MM.1S (cell line): ENCODE results near the gene SUFU.

Experiments used
- DNase-seq: peaks from one replicate; pipeline ENCODE4 v3.0.0-alpha.2; 2015
- H2AFZ ChIP-seq: fragments of 300-600 bp; sonication (generic); 2 replicates; pipeline ENCODE4 v1.6.0; 2016; ENCODE audit warnings: antibody characterized with exemption, low read length
- H3F3A ChIP-seq: fragments of 300-600 bp; sonication (generic); 2 replicates; pipeline ENCODE4 v1.6.1; 2016; ENCODE audit warnings: mild to moderate bottlenecking, antibody characterized with exemption, low read length, moderate library complexity, mixed read lengths; ENCODE audit not compliant: insufficient read depth
- H3K27ac ChIP-seq: fragments of 300-600 bp; sonication (generic); 2 replicates; pipeline ENCODE4 v1.5.1; 2016; ENCODE audit warnings: mild to moderate bottlenecking, low read length
- H3K27me3 ChIP-seq: fragments of 300-600 bp; sonication (generic); replicated peaks from 2 replicates; pipeline ENCODE4 v1.6.0; 2016; ENCODE audit warnings: low read length; ENCODE audit not compliant: insufficient read depth
- H3K36me3 ChIP-seq: fragments of 300-600 bp; sonication (generic); replicated peaks from 2 replicates; pipeline ENCODE4 v1.6.1; 2016; ENCODE audit warnings: mild to moderate bottlenecking, low read length, mixed read lengths; ENCODE audit not compliant: insufficient read depth
- H3K4me1 ChIP-seq: fragments of 300-600 bp; sonication (generic); 2 replicates; pipeline ENCODE4 v1.6.1; 2016; ENCODE audit warnings: low read length, mixed read lengths
- H3K4me2 ChIP-seq: fragments of 300-600 bp; sonication (generic); 2 replicates; pipeline ENCODE4 v1.6.0; 2016; ENCODE audit warnings: low read depth, low read length
- H3K4me3 ChIP-seq: fragments of 300-600 bp; sonication (generic); 2 replicates; pipeline ENCODE4 v1.5.1; 2016; ENCODE audit warnings: low read length, mixed read lengths
- H3K79me2 ChIP-seq: fragments of 300-600 bp; sonication (generic); 2 replicates; pipeline ENCODE4 v1.6.1; 2016; ENCODE audit warnings: mixed run types, low read length, mixed read lengths
- H3K9ac ChIP-seq: fragments of 300-600 bp; sonication (generic); 2 replicates; pipeline ENCODE4 v1.6.1; 2016; ENCODE audit warnings: low read length, mixed read lengths
- H3K9me2 ChIP-seq: fragments of 300-600 bp; sonication (generic); replicated peaks from 2 replicates; pipeline ENCODE4 v1.6.1; 2016; ENCODE audit warnings: mild to moderate bottlenecking, low read length, mixed read lengths; ENCODE audit not compliant: insufficient read depth
- H3K9me3 ChIP-seq: fragments of 300-600 bp; sonication (generic); replicated peaks from 2 replicates; pipeline ENCODE4 v1.6.1; 2016; ENCODE audit warnings: mild to moderate bottlenecking, low read length, mixed read lengths; ENCODE audit not compliant: insufficient read depth
- H4K20me1 ChIP-seq: fragments of 300-600 bp; sonication (generic); 2 replicates; pipeline ENCODE4 v1.6.1; 2016; ENCODE audit warnings: mild to moderate bottlenecking, low read length, moderate library complexity, mixed read lengths; ENCODE audit not compliant: insufficient read depth
- EZH2 ChIP-seq: fragments of 300-600 bp; sonication (generic); optimal IDR thresholded peaks from 2 replicates; pipeline ENCODE3; 2017; ENCODE audit warnings: low read depth, mild to moderate bottlenecking, antibody characterized with exemption, low read length, mixed read lengths
- EZH2phosphoT487 ChIP-seq: fragments of 300-600 bp; sonication (generic); IDR thresholded peaks from 2 replicates; pipeline ENCODE4 v1.6.1; 2018; ENCODE audit warnings: antibody characterized with exemption, low read length
- TF ChIP-seq, protein P1 (sequence below): fragments of 300-600 bp; sonication (generic); IDR thresholded peaks from 2 replicates; pipeline ENCODE4 v1.5.1; 2016; ENCODE audit warnings: antibody characterized with exemption, low read length, mixed read lengths

The SUFU gene

DNA sequence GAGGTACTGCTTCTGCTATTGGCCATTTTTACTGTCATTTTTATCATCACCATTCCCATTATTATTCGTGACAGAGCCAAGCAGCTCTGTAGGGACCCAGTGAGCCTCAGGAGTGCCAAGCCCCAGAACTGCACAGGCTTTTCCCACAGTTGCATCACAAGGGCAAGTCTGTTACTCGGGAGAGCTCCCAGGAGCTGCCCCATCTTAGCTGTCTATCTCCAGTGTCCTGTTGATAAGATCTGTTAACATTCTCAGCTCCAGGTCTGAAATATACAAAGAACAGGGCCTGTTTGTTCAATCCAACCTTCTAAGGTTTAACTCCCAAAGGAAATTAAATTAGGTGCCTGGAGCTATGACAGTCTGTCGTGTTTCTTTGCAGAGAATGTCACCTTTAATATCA lies 120.3 kb downstream of the SUFU start:
- Histone ChIP-seq H3K9ac (no peak overlapping the region), H3K36me3 (no peaks in the 10 kb centered on the region), H2AFZ (no peak overlapping the region), H3K27ac (no peak overlapping the region), H3K4me1 (no peaks in the 10 kb centered on the region), H3K79me2 (no peaks in the 10 kb centered on the region), H3K27me3 (no peaks in the 10 kb centered on the region), H3K9me2 (no peaks in the 10 kb centered on the region), H4K20me1 (no peaks in the 10 kb centered on the region), H3F3A (no peaks in the 10 kb centered on the region), H3K9me3 (no peaks in the 10 kb centered on the region), H3K4me3 (no peak overlapping the region), H3K4me2 (no peak overlapping the region)
- TF ChIP-seq EZH2: no peak
- no peak for DNase-seq

DNA sequence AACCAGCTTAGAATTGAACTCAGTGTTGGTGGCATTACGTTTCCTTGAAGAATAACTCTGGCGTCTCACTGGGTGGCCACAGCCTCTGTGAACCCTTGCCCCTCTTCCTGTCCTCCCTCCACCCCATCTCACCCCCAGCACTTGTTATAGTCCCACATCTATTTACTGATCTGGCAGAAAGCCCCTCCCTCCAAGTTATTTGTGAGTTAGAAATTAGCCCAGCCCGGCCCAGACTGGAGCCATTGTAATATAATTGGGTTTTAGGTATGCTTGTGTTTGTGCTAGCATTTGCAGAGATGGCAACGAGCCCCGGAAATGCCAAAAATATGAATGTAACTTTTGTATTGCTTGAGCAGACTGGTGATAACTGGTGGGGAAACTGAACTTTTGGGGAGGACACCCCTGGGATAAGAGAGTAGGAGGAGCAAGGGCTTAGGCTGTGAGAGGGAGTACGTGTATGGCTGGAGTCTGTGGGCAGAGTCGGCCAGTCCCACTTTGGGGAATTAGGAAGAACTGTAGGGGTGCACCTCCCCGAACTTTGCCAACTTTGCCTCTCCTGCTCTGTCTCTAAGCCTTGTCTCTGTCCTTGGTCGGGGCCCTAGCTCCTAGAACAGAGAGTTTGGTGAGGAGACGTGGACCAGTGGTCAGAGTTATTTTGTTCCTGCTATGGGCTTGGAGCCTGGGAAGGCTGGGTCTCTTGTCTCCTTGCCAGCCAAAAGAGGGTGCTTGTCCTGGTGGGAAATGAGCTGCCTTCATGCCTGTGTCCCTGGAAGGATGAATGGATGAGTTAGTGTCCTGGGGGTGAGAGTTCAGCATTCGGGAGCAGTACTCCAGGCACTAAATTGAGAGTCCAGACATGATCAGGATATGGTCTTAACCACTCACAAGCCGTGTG lies 121.2 kb downstream of the SUFU start:
- H3K4me2 ChIP-seq: no peak overlapping the region
- H4K20me1 ChIP-seq: no peaks in the 10 kb centered on the region
- no peaks in the 10 kb centered on the region for H3K27me3 ChIP-seq
- no peak overlapping the region for H2AFZ ChIP-seq
- no peak overlapping the region for H3K9ac ChIP-seq
- no peak for TF ChIP-seq EZH2
- TF ChIP-seq, protein P1, sequence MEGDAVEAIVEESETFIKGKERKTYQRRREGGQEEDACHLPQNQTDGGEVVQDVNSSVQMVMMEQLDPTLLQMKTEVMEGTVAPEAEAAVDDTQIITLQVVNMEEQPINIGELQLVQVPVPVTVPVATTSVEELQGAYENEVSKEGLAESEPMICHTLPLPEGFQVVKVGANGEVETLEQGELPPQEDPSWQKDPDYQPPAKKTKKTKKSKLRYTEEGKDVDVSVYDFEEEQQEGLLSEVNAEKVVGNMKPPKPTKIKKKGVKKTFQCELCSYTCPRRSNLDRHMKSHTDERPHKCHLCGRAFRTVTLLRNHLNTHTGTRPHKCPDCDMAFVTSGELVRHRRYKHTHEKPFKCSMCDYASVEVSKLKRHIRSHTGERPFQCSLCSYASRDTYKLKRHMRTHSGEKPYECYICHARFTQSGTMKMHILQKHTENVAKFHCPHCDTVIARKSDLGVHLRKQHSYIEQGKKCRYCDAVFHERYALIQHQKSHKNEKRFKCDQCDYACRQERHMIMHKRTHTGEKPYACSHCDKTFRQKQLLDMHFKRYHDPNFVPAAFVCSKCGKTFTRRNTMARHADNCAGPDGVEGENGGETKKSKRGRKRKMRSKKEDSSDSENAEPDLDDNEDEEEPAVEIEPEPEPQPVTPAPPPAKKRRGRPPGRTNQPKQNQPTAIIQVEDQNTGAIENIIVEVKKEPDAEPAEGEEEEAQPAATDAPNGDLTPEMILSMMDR: no peak
- TF ChIP-seq EZH2phosphoT487: no peak
- no peaks in the 10 kb centered on the region for H3K9me3 ChIP-seq
- no peaks in the 10 kb centered on the region for H3K4me1 ChIP-seq
- no peak for DNase-seq
- H3K36me3 ChIP-seq: no peaks in the 10 kb centered on the region
- H3K79me2 ChIP-seq: no peaks in the 10 kb centered on the region
- no peaks in the 10 kb centered on the region for H3F3A ChIP-seq
- H3K9me2 ChIP-seq: no peaks in the 10 kb centered on the region
- H3K4me3 ChIP-seq: no peak overlapping the region
- no peak overlapping the region for H3K27ac ChIP-seq

DNA sequence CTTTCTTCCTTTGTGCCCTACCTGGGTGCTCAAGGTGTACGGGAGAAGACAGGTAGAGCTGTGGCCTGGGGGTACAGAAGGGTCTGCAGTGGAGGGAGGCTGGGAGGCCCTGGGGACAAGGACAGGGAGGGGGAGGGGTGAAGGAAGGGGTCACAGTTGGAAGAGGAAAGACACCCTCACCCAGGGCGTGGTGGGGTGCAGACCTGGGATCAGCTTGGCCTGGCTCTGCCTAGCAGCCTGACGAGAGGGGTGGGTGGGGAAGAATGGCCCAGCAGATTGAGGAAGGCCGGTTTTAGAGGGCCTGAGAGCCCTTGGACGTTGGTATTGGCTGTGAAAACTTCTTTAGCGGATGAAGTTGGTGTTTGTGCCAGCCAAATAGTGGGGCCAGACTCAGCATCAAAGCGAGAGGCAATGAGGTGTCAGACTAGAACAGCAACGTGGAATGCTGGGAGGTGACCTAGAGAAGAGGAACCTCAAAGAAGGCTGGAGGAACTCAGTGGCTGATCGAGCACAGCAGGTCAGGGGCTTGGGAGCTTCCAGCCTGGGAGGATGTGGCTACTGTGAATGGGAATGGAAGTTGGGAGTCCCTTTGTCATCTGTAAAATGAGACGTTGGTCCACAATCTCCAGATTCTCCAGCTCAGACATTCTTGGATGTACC lies 122.4 kb downstream of the SUFU start:
- H3K9me2 ChIP-seq: no peaks in the 10 kb centered on the region
- H2AFZ ChIP-seq: no peak overlapping the region
- H3K36me3 ChIP-seq: no peaks in the 10 kb centered on the region
- TF ChIP-seq, protein P1: no peak
- TF ChIP-seq EZH2phosphoT487: no peak
- H3K4me2 ChIP-seq: no peak overlapping the region
- H3K4me3 ChIP-seq: no peak overlapping the region
- DNase-seq: no peak
- no peaks in the 10 kb centered on the region for H3K9me3 ChIP-seq
- no peaks in the 10 kb centered on the region for H3F3A ChIP-seq
- no peak overlapping the region for H3K9ac ChIP-seq
- no peaks in the 10 kb centered on the region for H4K20me1 ChIP-seq
- no peaks in the 10 kb centered on the region for H3K4me1 ChIP-seq
- no peak overlapping the region for H3K27ac ChIP-seq
- H3K79me2 ChIP-seq: no peaks in the 10 kb centered on the region
- H3K27me3 ChIP-seq: no peaks in the 10 kb centered on the region

DNA sequence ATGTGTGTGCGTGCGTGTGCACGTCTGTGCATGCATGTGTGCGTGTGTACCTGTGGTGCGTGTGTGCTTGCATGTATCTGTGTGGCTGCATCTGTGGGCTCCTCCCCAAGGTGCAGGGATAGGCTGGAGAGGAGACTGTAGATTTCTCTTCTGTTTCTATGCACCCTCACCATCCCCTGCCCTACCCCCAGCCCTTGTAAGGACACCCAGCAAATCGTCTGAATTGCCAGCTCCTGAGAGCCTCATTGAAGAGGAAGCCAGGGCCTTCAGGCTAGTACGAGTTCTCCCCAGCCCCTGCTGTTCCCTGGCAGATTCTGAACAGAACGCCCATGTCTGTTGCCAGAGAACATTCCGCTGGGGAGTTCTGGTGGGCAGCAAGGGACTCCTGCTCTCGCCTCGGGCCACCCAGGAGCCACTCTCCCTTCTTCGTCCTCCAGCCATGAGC lies 123.5 kb downstream of the SUFU start:
- Histone ChIP-seq H3F3A (no peaks in the 10 kb centered on the region), H3K9ac (no peak overlapping the region), H2AFZ (no peak overlapping the region), H3K27ac (no peak overlapping the region), H3K79me2 (no peaks in the 10 kb centered on the region), H3K36me3 (no peaks in the 10 kb centered on the region), H3K9me3 (no peaks in the 10 kb centered on the region), H3K27me3 (no peaks in the 10 kb centered on the region), H3K4me1 (no peaks in the 10 kb centered on the region), H4K20me1 (no peaks in the 10 kb centered on the region), H3K4me2 (no peak overlapping the region), H3K9me2 (no peaks in the 10 kb centered on the region), H3K4me3 (no peak overlapping the region)
- TF ChIP-seq, protein P1: no peak
- TF ChIP-seq EZH2 (no peak), EZH2phosphoT487 (no peak)
- DNase-seq: no peak
